ENCODE data around the gene CDKN2B.

Gene CDKN2B

GRCh38 chr9:21985964-21986667, 23.0 kb downstream of the CDKN2B start:
- Histone ChIP-seq H3K36me3 (ENCODE audit: control insufficient read depth in 2 of 2, insufficient read depth in 1 of 2, low read length in 2 of 2) (peaks cover 0 to 19% of the 10 kb centered on the region in 2 experiments; a peak in 1 of 3 replicates), H3K9me3 (ENCODE audit: control insufficient read depth, insufficient read depth, low read depth, low read length) (no peaks in the 10 kb centered on the region), H3K4me1 (ENCODE audit: control insufficient read depth, insufficient read depth, low read length) (peaks cover 38% of the 10 kb centered on the region), H3K27ac (ENCODE audit: extremely low read depth, low read depth, low read length) (no peak overlapping the region), H3K4me3 (ENCODE audit: low read depth, low read length) (no peak overlapping the region; the same call in 1 of the 2 replicates)
- ChIA-PET POLR2A (interaction anchor here (1.1 to 7.8 kb wide), 5 partner anchors 9 to 253 kb away, joined by 3 to 51 read pairs (median 8); partner anchors contain the start of genes CDKN2A, CDKN2B and CDKN2B-AS1), CTCF (interaction anchor here (0.6 to 1.4 kb wide), 5 partner anchors 9 to 321 kb away, joined by 3 to 10 read pairs (median 4); partner anchors contain the start of gene CDKN2B)
- TF ChIP-seq MYNN (tag by site-specific recombination; IDR thresholded peaks at IDR 0.05; ENCODE audit: borderline replicate concordance) (peak; percentile 69), SALL2 (tag by site-specific recombination; IDR thresholded peaks at IDR 0.05; ENCODE audit: borderline replicate concordance) (no peak)

GRCh38 chr9:21984101-21984500, 25.0 kb downstream of the CDKN2B start:
- ChIA-PET POLR2A (interaction anchor here (2.7 to 7.8 kb wide), 2 partner anchors 11 to 25 kb away, joined by 18 to 51 read pairs; partner anchors contain the start of genes CDKN2A, CDKN2B and CDKN2B-AS1), CTCF (interaction anchor here (1.1 to 2.5 kb wide), 5 partner anchors 24 to 255 kb away, joined by 5 to 13 read pairs (median 6); partner anchors contain the start of gene CDKN2B)
- TF ChIP-seq PRDM6 (tag by site-specific recombination; IDR thresholded peaks at IDR 0.05): peak; percentile 47; the same call in 1 of the 2 replicates
- TF ChIP-seq PRDM1 (tag by site-specific recombination; IDR thresholded peaks at IDR 0.05): 0 out of 2 replicates have a peak, but pooled peaks have one; percentile 76
- no peak for TF ChIP-seq ZNF24 (tag by site-specific recombination; IDR thresholded peaks at IDR 0.05)
- Histone ChIP-seq H3K27ac (ENCODE audit: extremely low read depth, low read depth, low read length) (no peak overlapping the region), H3K36me3 (ENCODE audit: control insufficient read depth in 2 of 2, insufficient read depth in 1 of 2, low read length in 2 of 2) (peaks cover 0 to 3% of the 10 kb centered on the region in 2 experiments; a peak in 1 of 3 replicates), H3K9me3 (ENCODE audit: control insufficient read depth, insufficient read depth, low read depth, low read length) (no peaks in the 10 kb centered on the region), H3K4me1 (ENCODE audit: control insufficient read depth, insufficient read depth, low read length) (peaks cover 38% of the 10 kb centered on the region), H3K4me3 (ENCODE audit: low read depth, low read length) (no peak overlapping the region)

- Histone ChIP-seq H3K9me3 (ENCODE audit: control insufficient read depth, insufficient read depth, low read depth, low read length) (no peaks in the 10 kb centered on the region), H3K4me1 (ENCODE audit: control insufficient read depth, insufficient read depth, low read length) (peaks cover 38% of the 10 kb centered on the region), H3K36me3 (ENCODE audit: control insufficient read depth in 2 of 2, insufficient read depth in 1 of 2, low read length in 2 of 2) (no peaks in the 10 kb centered on the region), H3K4me3 (ENCODE audit: low read depth, low read length) (no peak overlapping the region), H3K27ac (ENCODE audit: extremely low read depth, low read depth, low read length) (no peak overlapping the region)
- peak; percentile 39; the same call in 1 of the 2 replicates for TF ChIP-seq PRDM6 (tag by site-specific recombination; IDR thresholded peaks at IDR 0.05)
- no peak for TF ChIP-seq ZNF521 (tag by site-specific recombination; IDR thresholded peaks at IDR 0.05)
- TF ChIP-seq ZNF146 (tag by site-specific recombination; IDR thresholded peaks at IDR 0.05): no peak
- no peak for TF ChIP-seq ZNF692 (tag by site-specific recombination; IDR thresholded peaks at IDR 0.05)
- CTCF ChIA-PET: interaction anchor here (1.1 to 2.5 kb wide), 6 partner anchors 7 to 255 kb away, joined by 3 to 13 read pairs (median 6); partner anchors contain the start of gene CDKN2B
- POLR2A ChIA-PET: interaction anchor here (2.7 to 7.8 kb wide), 2 partner anchors 11 to 25 kb away, joined by 18 to 51 read pairs; partner anchors contain the start of genes CDKN2A, CDKN2B and CDKN2B-AS1
Measured at GRCh38 chr9:21983561-21983935, 25.6 kb downstream of the CDKN2B start.
